ENCODE data around the gene ASCC3.

DNA sequence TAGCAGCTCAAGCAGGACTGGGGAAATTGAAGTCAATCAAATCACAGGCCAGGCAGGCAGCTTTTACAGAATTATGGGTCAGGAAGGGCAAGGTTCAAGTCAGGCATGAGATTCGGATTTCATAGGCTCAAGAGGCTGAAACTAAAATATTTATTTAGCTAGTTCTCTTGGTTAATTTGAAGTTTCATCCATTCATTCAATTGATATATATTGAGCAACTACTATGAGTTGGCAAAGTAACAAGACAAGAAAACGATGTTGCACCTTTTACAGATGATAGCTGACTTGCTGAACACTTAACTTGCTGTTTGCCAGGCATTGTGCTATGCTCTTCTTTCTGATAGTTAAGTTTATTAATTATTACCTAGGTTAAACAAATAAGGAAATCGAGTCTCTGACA lies 20.5 kb upstream of the ASCC3 start:
- TF ChIP-seq FOS (IDR thresholded peaks at IDR 0.05; ENCODE audit: borderline replicate concordance, insufficient read depth, low read length) (no peak), POLR2A (IDR thresholded peaks at IDR 0.05; ENCODE audit: low read depth, low read length) (no peak), POLR2AphosphoS5 (IDR thresholded peaks at IDR 0.05; ENCODE audit: insufficient read depth, low read depth, low read length) (no peak), EZH2 (IDR thresholded peaks at IDR 0.05; ENCODE audit: borderline replicate concordance, low read depth, low read length, severe bottlenecking) (no peak)
- TF ChIP-seq, protein P1, sequence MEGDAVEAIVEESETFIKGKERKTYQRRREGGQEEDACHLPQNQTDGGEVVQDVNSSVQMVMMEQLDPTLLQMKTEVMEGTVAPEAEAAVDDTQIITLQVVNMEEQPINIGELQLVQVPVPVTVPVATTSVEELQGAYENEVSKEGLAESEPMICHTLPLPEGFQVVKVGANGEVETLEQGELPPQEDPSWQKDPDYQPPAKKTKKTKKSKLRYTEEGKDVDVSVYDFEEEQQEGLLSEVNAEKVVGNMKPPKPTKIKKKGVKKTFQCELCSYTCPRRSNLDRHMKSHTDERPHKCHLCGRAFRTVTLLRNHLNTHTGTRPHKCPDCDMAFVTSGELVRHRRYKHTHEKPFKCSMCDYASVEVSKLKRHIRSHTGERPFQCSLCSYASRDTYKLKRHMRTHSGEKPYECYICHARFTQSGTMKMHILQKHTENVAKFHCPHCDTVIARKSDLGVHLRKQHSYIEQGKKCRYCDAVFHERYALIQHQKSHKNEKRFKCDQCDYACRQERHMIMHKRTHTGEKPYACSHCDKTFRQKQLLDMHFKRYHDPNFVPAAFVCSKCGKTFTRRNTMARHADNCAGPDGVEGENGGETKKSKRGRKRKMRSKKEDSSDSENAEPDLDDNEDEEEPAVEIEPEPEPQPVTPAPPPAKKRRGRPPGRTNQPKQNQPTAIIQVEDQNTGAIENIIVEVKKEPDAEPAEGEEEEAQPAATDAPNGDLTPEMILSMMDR (IDR thresholded peaks at IDR 0.05; ENCODE audit: extremely low read depth in 1 of 2, insufficient read depth in 1 of 2, low read depth in 1 of 2, low read length in 2 of 2): no peak
